Ishikawa (cell line): ENCODE measurements around the gene TGFBR3.

Source experiments
- TAF1 ChIP-seq: IDR thresholded peaks from 2 replicates; pipeline ENCODE4 v1.6.1; 2012; ENCODE audit warnings: low read depth, mild to moderate bottlenecking
- TF ChIP-seq, protein P1 (sequence below): IDR thresholded peaks from 2 replicates; pipeline ENCODE4 v1.6.1; 2012

- TF ChIP-seq, protein P1, sequence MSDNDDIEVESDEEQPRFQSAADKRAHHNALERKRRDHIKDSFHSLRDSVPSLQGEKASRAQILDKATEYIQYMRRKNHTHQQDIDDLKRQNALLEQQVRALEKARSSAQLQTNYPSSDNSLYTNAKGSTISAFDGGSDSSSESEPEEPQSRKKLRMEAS, result no peak
- TF ChIP-seq TAF1, result no peak
Measured at GRCh38 chr1:91707890-91708218, 178.1 kb downstream of the TGFBR3 start.
